PC-3 (cell line): ENCODE data around the gene RHEBL1.

Source experiments
- EZH2 ChIP-seq: fragments of 300-600 bp; sonication (generic); IDR thresholded peaks from one replicate; pipeline ENCODE4 v1.6.1; 2017; ENCODE audit warnings: antibody characterized with exemption, mild to moderate bottlenecking, low read length; ENCODE audit not compliant: unreplicated experiment
- EZH2phosphoT487 ChIP-seq: fragments of 300-600 bp; sonication (generic); IDR thresholded peaks from 2 replicates; pipeline ENCODE4 v1.6.1; 2018; ENCODE audit warnings: mild to moderate bottlenecking, antibody characterized with exemption, low read length, borderline replicate concordance
- TF ChIP-seq, protein P1 (sequence below): fragments of 300-600 bp; sonication (generic); conservative IDR thresholded peaks from 2 replicates; pipeline ENCODE4 v1.5.1; 2017; ENCODE audit warnings: antibody characterized with exemption, low read depth, mild to moderate bottlenecking, low read length

DNA sequence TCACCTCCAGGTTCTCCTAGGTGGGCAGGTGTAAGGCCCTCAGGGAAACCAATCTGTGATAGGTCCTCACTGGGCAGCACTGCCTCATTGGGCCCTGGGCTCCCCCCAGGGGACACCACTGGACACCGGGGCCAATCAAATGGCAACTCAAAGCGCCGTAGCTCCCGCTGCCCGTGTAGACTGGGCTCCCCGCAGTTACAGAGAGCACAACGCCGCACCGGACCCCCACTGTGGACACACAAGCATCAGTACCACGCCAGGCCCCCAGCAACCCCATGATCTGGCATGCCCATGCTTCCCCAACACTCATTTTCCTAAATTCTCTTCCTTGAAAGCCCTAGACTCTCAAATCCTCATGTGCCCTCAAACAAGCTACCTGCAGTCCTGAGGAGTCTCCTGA is 15.3 kb downstream of the RHEBL1 start:
- TF ChIP-seq EZH2: no peak
- TF ChIP-seq, protein P1, sequence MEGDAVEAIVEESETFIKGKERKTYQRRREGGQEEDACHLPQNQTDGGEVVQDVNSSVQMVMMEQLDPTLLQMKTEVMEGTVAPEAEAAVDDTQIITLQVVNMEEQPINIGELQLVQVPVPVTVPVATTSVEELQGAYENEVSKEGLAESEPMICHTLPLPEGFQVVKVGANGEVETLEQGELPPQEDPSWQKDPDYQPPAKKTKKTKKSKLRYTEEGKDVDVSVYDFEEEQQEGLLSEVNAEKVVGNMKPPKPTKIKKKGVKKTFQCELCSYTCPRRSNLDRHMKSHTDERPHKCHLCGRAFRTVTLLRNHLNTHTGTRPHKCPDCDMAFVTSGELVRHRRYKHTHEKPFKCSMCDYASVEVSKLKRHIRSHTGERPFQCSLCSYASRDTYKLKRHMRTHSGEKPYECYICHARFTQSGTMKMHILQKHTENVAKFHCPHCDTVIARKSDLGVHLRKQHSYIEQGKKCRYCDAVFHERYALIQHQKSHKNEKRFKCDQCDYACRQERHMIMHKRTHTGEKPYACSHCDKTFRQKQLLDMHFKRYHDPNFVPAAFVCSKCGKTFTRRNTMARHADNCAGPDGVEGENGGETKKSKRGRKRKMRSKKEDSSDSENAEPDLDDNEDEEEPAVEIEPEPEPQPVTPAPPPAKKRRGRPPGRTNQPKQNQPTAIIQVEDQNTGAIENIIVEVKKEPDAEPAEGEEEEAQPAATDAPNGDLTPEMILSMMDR: no peak
- TF ChIP-seq EZH2phosphoT487: no peak
